Measurements from ENCODE around the gene TLR4.

TLR4 gene

GRCh38 chr9:117722108-117722761, 18.0 kb downstream of the TLR4 start:
- CTCF ChIA-PET = no interaction called here
- Mint-ChIP-seq H3K27me3 (peaks cover 12% of the 10 kb centered on the region), H3K4me1 (peaks cover 27% of the 10 kb centered on the region)

GRCh38 chr9:117723986-117724625, 19.9 kb downstream of the TLR4 start:
- CTCF ChIA-PET = no interaction called here
- H3K27me3 Mint-ChIP-seq = peaks cover 12% of the 10 kb centered on the region

More at GRCh38 chr9:117722108-117722761, 18.0 kb downstream of the TLR4 start:
- H3K36me3 Mint-ChIP-seq = peaks cover 5% of the 10 kb centered on the region
- H3K9me3 Mint-ChIP-seq = peaks cover 4% of the 10 kb centered on the region
- DNase-seq = no peak
- no peak overlapping the region for H3K27ac Mint-ChIP-seq
- no peak overlapping the region for H3K4me3 Mint-ChIP-seq

GRCh38 chr9:117725426-117725887, 21.3 kb downstream of the TLR4 start:
- Mint-ChIP-seq H3K36me3 (peaks cover 1% of the 10 kb centered on the region), H3K27me3 (peaks cover 15% of the 10 kb centered on the region), H3K9me3 (no peaks in the 10 kb centered on the region), H3K4me3 (no peak overlapping the region), H3K27ac (no peak overlapping the region), H3K4me1 (peaks cover 7% of the 10 kb centered on the region)
- no peak for DNase-seq
- CTCF ChIA-PET = no interaction called here

More at GRCh38 chr9:117723986-117724625, 19.9 kb downstream of the TLR4 start:
- H3K9me3 Mint-ChIP-seq = no peaks in the 10 kb centered on the region
- H3K4me1 Mint-ChIP-seq = peaks cover 9% of the 10 kb centered on the region
- DNase-seq = no peak
- no peak overlapping the region for H3K4me3 Mint-ChIP-seq
- H3K36me3 Mint-ChIP-seq = peaks cover 1% of the 10 kb centered on the region
- no peak overlapping the region for H3K27ac Mint-ChIP-seq

- CTCF ChIA-PET = no interaction called here
Measured at GRCh38 chr9:117729375-117729774, 25.2 kb downstream of the TLR4 start.

GRCh38 chr9:117732494-117732893, 28.3 kb downstream of the TLR4 start:
- H3K4me3 Mint-ChIP-seq = no peak overlapping the region

More at GRCh38 chr9:117729375-117729774, 25.2 kb downstream of the TLR4 start:
- Mint-ChIP-seq H3K36me3 (no peaks in the 10 kb centered on the region), H3K9me3 (no peaks in the 10 kb centered on the region), H3K27ac (no peak overlapping the region), H3K4me3 (no peak overlapping the region), H3K4me1 (peaks cover under 1% of the 10 kb centered on the region), H3K27me3 (peaks cover 18% of the 10 kb centered on the region)
- no peak for DNase-seq

GRCh38 chr9:117733465-117733864, 29.3 kb downstream of the TLR4 start:
- CTCF ChIA-PET = no interaction called here
- Mint-ChIP-seq H3K4me1 (no peaks in the 10 kb centered on the region), H3K4me3 (no peak overlapping the region), H3K36me3 (no peaks in the 10 kb centered on the region), H3K27ac (no peak overlapping the region), H3K27me3 (peaks cover 28% of the 10 kb centered on the region), H3K9me3 (no peaks in the 10 kb centered on the region)
- no peak for DNase-seq

More at GRCh38 chr9:117732494-117732893, 28.3 kb downstream of the TLR4 start:
- Mint-ChIP-seq H3K9me3 (no peaks in the 10 kb centered on the region), H3K27ac (no peak overlapping the region), H3K36me3 (no peaks in the 10 kb centered on the region), H3K27me3 (peaks cover 24% of the 10 kb centered on the region), H3K4me1 (no peaks in the 10 kb centered on the region)
- CTCF ChIA-PET = no interaction called here
- no peak for DNase-seq

GRCh38 chr9:117734082-117734481, 29.9 kb downstream of the TLR4 start:
- no peak for DNase-seq
- CTCF ChIA-PET = no interaction called here

GRCh38 chr9:117734523-117735314, 30.5 kb downstream of the TLR4 start:
- Mint-ChIP-seq H3K9me3 (no peaks in the 10 kb centered on the region), H3K27ac (no peak overlapping the region), H3K4me1 (no peaks in the 10 kb centered on the region), H3K4me3 (no peak overlapping the region), H3K36me3 (no peaks in the 10 kb centered on the region), H3K27me3 (peaks cover 28% of the 10 kb centered on the region)
- no peak for DNase-seq
- CTCF ChIA-PET = no interaction called here

More at GRCh38 chr9:117734082-117734481, 29.9 kb downstream of the TLR4 start:
- H3K4me3 Mint-ChIP-seq = no peak overlapping the region
- H3K27me3 Mint-ChIP-seq = peaks cover 28% of the 10 kb centered on the region
- no peaks in the 10 kb centered on the region for H3K4me1 Mint-ChIP-seq
- H3K27ac Mint-ChIP-seq = no peak overlapping the region
- H3K9me3 Mint-ChIP-seq = no peaks in the 10 kb centered on the region
- no peaks in the 10 kb centered on the region for H3K36me3 Mint-ChIP-seq

GRCh38 chr9:117737721-117738226, 33.6 kb downstream of the TLR4 start:
- Mint-ChIP-seq H3K9me3 (no peaks in the 10 kb centered on the region), H3K27ac (no peak overlapping the region), H3K4me3 (no peak overlapping the region), H3K36me3 (peaks cover 2% of the 10 kb centered on the region), H3K4me1 (peaks cover 2% of the 10 kb centered on the region), H3K27me3 (peaks cover 33% of the 10 kb centered on the region)
- CTCF ChIA-PET = no interaction called here
- no peak for DNase-seq

GRCh38 chr9:117739206-117739605, 35.0 kb downstream of the TLR4 start:
- Mint-ChIP-seq H3K27ac (no peak overlapping the region), H3K4me1 (peaks cover 8% of the 10 kb centered on the region), H3K4me3 (no peak overlapping the region)

GRCh38 chr9:117739624-117740347, 35.6 kb downstream of the TLR4 start:
- Mint-ChIP-seq H3K36me3 (peaks cover 2% of the 10 kb centered on the region), H3K27me3 (peaks cover 31% of the 10 kb centered on the region), H3K27ac (no peak overlapping the region), H3K4me3 (no peak overlapping the region), H3K4me1 (peaks cover 13% of the 10 kb centered on the region), H3K9me3 (no peaks in the 10 kb centered on the region)
- DNase-seq = no peak
- CTCF ChIA-PET = no interaction called here

More at GRCh38 chr9:117739206-117739605, 35.0 kb downstream of the TLR4 start:
- Mint-ChIP-seq H3K9me3 (no peaks in the 10 kb centered on the region), H3K36me3 (peaks cover 2% of the 10 kb centered on the region), H3K27me3 (peaks cover 27% of the 10 kb centered on the region)
- DNase-seq = no peak
- CTCF ChIA-PET = no interaction called here

- Mint-ChIP-seq H3K4me3 (no peak overlapping the region), H3K9me3 (no peaks in the 10 kb centered on the region), H3K36me3 (peaks cover 2% of the 10 kb centered on the region), H3K4me1 (peaks cover 21% of the 10 kb centered on the region), H3K27ac (no peak overlapping the region), H3K27me3 (peaks cover 43% of the 10 kb centered on the region)
- CTCF ChIA-PET = no interaction called here
- no peak for DNase-seq
Measured at GRCh38 chr9:117742131-117742530, 37.9 kb downstream of the TLR4 start.

GRCh38 chr9:117744369-117744768, 40.2 kb downstream of the TLR4 start:
- CTCF ChIA-PET = no interaction called here
- peaks cover 21% of the 10 kb centered on the region for H3K4me1 Mint-ChIP-seq
- H3K27me3 Mint-ChIP-seq = peaks cover 48% of the 10 kb centered on the region
- H3K9me3 Mint-ChIP-seq = no peaks in the 10 kb centered on the region
- peaks cover 4% of the 10 kb centered on the region for H3K36me3 Mint-ChIP-seq
- H3K4me3 Mint-ChIP-seq = peak overlapping the region; percentile 62
- H3K27ac Mint-ChIP-seq = peak overlapping the region; percentile 77
- no peak for DNase-seq

Data from activated naive CD4-positive, alpha-beta T cell treated with anti-CD3 and anti-CD28 coated beads, Interleukin-2, amount 10 ng/mL, durations not matched to agents 7 days and 5 days (primary cell).